GM21717 (cell line): Measurements from ENCODE around the gene DNMT3B.

Experiments
- ATAC-seq: cut with Tn5 transposase; IDR thresholded peaks from one replicate; pipeline ENCODE4 v1.9.1; 2021; ENCODE audit warnings: mild to moderate bottlenecking, moderate library complexity; ENCODE audit not compliant: unreplicated experiment

Gene DNMT3B

DNA sequence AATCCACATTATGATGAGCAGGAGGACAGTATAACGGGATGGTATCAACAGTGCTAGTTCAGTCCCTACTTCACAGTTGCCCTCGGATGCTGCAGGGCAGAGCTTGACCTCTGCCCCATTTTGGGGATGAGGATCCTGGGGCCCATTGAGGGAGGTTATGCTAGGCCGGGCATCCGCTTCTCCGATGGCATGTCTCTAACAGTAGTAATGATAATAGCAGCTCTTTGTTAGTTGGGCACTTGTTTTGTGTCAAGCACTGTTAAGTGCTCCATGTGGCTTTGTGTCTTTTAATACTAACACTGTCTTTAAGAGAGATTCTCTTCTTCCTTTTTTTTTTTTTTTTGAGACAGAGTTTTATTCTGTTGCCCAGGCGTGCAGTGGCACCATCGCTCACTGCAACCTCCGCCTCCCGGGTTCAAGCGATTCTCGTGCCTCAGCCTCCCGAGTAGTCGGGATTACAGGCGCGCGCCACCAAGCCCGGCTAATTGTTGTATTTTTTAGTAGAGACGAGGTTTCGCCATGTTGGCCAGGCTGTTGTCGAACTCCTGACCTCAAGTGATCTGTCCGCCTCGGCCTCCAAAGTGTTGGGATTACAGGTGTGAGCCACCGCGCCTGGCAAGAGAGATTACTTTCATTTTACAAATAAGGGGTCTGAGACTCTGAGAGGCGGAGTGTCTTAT lies 58.7 kb downstream of the DNMT3B start:
- ATAC-seq, result no peak

- no peak for ATAC-seq
These were observed 60.0 kb downstream of the DNMT3B start for GRCh38 chr20:32822225-32822624.

- no peak for ATAC-seq
These were observed 60.9 kb downstream of the DNMT3B start for GRCh38 chr20:32823078-32823477.

- ATAC-seq, result no peak
These were observed 61.8 kb downstream of the DNMT3B start for GRCh38 chr20:32823737-32824588.

- ATAC-seq, result no peak
These were observed 66.0 kb downstream of the DNMT3B start for GRCh38 chr20:32828029-32828680.

- no peak for ATAC-seq
These were observed 67.3 kb downstream of the DNMT3B start for GRCh38 chr20:32829311-32830005.

DNA sequence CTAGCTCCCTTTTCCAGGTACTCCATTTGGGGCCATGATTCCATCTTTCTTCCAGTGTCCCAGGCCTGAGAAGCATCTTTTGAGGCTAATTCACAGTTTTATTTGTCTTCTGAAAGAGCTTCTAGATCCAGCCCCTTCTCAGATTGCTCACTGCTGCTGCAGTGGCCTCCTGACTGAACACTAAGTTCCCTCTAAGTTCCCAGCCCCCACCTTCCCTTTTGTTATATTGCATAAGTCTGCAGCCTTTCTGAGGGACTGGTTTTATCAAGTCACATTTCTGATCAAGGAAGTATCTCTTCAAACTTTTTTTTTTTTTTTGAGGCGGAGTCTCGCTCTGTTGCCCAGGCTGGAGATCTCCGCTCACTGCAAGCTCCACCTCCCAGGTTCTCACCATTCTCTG lies 68.3 kb downstream of the DNMT3B start:
- no peak for ATAC-seq

- no peak for ATAC-seq
These were observed 69.8 kb downstream of the DNMT3B start for GRCh38 chr20:32831982-32832381.

DNA sequence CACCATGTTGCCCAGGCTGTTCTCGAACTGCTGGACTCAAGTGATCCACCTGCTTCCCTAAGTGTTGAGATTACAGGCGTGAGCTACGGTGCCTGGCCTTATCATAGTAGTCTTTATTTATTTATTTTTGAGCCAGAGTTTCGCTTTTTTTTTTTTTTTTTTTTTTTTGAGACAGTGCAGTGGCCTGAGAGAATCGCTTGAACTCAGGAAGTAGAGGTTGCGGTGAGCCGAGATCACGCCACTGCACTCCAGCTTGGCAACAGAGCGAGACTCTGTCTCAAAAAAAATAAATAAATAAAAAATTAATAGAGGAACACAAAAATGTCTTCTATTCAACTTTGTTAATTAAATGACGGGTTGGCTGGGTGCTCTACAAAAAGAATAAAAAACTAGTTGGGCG lies 70.5 kb downstream of the DNMT3B start:
- no peak for ATAC-seq

DNA sequence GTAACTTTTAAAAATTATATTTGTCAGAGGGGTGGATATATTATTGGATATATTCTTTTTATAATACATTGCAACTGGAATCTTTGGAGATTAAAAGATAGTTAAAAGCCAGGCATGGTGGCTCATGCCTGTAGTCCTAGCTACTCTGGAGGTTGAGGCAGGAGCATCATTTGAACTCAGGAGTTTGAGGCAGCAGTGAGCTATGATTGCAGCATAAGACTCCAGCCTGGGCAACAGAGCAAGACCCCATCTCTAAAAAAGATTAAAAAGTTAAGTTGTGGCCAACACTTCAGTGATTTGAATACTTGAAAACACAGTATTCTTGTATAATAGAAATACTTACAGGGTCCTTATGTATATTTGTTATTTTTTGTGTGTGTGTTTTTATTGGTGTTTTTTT lies 72.8 kb downstream of the DNMT3B start:
- ATAC-seq, result no peak

GRCh38 chr20:32837157-32837556 lies 75.0 kb downstream of the DNMT3B start:
- no peak for ATAC-seq

DNA sequence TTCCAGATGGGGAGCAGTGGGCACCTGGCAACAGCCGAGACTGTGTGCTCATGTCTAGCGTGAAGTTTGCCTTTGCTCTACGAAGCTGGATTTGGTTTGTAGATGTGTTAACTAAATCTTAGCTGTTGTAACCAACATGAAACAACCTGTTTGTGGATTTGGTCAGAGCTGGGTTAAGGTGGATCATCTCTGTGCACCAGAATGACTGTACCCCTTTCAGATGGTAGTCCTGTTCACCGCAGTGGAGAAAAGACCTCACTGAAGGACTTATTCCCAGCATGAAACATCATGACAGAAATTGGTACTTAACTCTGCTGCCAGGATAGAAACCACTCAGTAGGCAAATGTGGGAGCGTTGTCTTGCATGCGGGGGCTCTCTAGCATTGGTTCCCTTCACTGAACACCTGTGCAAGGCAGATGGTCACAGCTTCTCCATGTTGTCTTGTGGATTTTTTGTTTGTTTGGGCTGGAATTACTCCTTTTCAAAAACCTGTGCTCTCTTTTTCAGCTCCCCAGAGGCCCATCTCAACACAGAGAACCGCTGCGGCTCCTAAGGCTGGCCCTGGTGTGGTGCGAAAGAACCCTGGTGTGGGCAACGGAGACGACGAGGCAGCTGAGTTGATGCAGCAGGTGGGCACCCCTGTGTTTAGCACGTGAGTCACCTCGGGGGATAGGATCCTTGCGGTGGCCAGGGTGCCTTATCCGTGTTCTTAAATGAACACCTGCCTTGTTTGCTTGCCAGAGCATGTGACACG lies 77.2 kb downstream of the DNMT3B start:
- no peak for ATAC-seq

DNA sequence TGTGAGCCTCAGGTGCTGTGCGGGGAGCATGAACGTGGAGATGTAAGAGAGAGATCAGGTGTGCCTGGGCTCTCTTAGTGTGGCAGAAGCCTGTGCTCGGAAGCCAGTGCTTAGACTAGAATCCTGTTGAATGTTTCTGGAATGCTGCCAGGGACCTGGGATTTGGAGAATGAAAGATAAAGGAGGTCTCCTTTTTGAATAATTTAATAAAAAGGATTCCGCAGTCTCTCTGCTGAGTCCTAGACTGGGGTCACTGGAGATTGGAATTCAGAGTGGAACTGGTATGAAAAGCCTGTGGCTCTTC lies 77.7 kb downstream of the DNMT3B start:
- no peak for ATAC-seq

DNA sequence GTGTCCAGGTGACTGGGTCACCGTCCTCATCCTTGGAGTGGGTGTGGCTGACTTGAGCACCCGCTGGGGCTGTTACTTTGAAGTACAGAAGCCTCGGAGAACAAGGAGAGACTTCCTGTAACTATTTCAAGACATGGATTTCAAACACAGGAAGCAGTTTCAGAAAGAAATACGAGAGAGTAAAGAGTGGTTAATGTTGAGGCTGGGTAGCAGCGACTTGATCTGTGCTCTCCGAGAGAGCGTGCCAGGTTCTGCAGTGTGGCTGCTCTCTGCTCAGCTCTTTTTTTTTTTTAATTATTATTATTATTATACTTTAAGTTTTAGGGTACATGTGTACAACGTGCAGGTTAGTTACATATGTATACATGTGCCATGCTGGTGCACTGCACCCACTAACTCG lies 79.0 kb downstream of the DNMT3B start:
- no peak for ATAC-seq

DNA sequence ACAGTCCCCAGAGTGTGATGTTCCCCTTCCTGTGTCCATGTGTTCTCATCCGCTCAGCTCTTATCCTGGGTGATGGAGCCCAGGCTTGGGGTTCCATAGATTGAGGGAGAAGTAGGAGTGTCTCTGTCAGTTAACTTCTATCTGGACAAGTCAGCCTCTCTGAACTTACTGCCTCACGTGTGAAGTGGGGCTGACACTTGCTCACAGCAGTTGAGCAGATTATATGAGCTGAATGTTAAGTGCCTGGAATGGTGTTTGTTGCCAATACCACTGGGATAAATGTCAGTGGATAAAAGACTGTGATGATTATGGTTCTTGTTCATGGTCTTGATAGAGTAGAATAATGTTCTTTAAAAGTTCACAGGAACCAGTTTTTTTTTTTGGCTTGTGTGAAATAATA lies 79.4 kb downstream of the DNMT3B start:
- no peak for ATAC-seq

GRCh38 chr20:32842688-32843524 lies 80.7 kb downstream of the DNMT3B start:
- no peak for ATAC-seq

GRCh38 chr20:32845786-32846185 lies 83.6 kb downstream of the DNMT3B start:
- no peak for ATAC-seq

DNA sequence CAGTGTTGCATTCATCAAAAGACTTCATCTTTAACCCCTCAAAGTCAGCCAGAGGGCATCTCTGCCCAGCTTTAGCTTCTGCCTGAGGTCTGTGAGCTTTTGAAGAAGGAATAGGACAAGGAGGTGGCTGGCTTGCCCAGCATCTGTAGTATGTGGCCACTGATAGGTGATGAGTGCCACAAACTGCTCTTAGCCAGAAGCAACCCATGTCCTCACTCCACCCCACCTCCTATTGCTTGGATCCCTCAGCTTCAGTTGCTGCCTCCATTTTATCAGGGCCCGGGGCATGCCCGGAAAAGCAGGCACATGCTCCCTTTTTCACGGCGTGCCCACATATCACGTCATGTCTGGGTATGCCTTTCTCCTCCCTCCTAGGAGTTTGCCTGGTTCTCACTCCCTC lies 84.7 kb downstream of the DNMT3B start:
- no peak for ATAC-seq

DNA sequence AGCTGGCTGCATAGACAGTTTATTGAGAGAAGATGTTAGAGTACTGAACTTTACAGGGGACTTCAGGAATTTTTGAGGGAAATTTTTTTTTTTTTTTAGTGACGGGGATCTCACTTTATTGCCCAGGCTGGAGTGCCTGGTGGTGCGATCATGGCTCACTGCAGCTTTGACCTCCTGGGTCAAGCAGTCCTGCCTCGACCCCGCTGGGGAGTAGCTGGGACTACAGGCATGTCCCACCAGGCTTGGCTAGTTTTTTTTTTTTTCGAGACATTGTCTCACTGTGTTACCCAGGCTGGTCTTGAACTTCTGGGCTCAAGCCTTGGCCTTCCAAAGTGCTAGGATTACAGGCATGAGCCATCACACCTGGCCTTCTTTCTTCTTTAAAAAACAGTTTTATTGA lies 85.8 kb downstream of the DNMT3B start:
- ATAC-seq, result no peak

GRCh38 chr20:32848846-32849245 lies 86.7 kb downstream of the DNMT3B start:
- no peak for ATAC-seq
